Upper lobe of right lung (tissue), 1 donor: Measurements from ENCODE around the gene FSTL5. TPM values are rescaled to one million over a fixed set of nuclear protein-coding genes. Genes with fewer than 3 reads are reported as not detected.
A peak's percentile ranks its signal among the peaks of the same experiment; 100 is the strongest.
"Not testable (repeated sequence)": the region's sequence is repeated elsewhere in the genome, so short reads cannot be mapped to it uniquely, and the experiment has no call there.

Experiments
- ATAC-seq: fragments of 200-7000 bp; cut with Tn5 transposase; one replicate; pipeline ENCODE4 v1.9.1; 2020; ENCODE audit warnings: mild to moderate bottlenecking, moderate library complexity
- DNase-seq: peaks from one replicate; pipeline ENCODE4 v3.0.0-alpha.2; 2020
- H3K27ac ChIP-seq: fragments of 200-600 bp; one replicate; pipeline ENCODE4 v1.8.0; 2022
- H3K27me3 ChIP-seq: fragments of 200-600 bp; one replicate; pipeline ENCODE4 v1.8.0; 2022; ENCODE audit warnings: mild to moderate bottlenecking
- H3K36me3 ChIP-seq: fragments of 200-600 bp; one replicate; pipeline ENCODE4 v1.8.0; 2022
- H3K4me1 ChIP-seq: fragments of 200-600 bp; one replicate; pipeline ENCODE4 v1.8.0; 2022
- H3K4me3 ChIP-seq: fragments of 200-600 bp; one replicate; pipeline ENCODE4 v1.8.0; 2022; ENCODE audit warnings: mild to moderate bottlenecking
- H3K9me3 ChIP-seq: fragments of 200-600 bp; one replicate; pipeline ENCODE4 v1.8.0; 2022
- intact Hi-C: fragments of 100-400 bp; cut with DNase I; formaldehyde crosslinking; loops from one replicate; pipeline ENCODE4 v1.11.0; 2022
- total RNA-seq: library from RNA; stranded (reverse); fragmentation: NEBNext Ultra II Directional; extraction: Animal tissue kit (Norgen Biotek cat#: 25700); gene quantifications from one replicate; pipeline ENCODE4 v1.2.1, GENCODE V29; 2021
- TF ChIP-seq, protein P1 (sequence below): fragments of 200-600 bp; IDR thresholded peaks from one replicate; pipeline ENCODE4 v1.8.0; 2022; ENCODE audit warnings: antibody characterized with exemption
- donor health status: DM: no; HTN: yes; CAD: no; lungs with severe emphysema.

FSTL5 gene
- total RNA-seq, 1 donor from 2014 or later = 0.12 TPM

DNA sequence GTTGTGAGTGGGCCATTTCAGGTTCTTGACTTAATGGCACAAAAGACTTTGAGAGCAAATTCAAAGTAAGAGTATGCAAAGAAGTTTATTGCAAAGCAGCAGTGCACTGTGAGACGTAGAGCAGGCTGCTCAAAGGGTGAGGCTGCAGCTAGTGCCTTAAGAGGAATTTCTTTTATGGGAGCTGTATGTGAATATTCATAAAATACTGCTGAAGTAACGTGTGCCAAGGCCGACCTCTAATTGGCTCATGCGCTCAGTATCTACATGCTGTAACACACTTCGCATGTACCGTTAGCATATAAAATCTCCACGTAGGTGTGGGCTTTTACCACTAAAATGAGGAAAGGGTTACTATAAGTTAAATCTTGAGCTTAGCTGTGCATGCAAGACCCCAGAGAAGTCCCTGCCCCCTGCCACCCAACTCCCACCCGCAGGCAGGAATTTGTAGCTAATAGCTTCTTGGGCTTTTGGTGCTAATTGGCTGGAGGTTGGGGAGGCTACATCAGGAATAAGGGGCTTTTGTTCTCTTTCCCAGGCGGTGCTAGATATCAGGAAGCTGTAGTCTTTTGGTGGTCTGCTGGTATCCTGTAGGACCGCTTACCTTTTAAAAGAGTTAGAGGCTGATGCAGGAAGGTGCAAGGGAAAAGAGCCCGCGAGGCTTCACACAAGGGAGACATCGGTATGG, 47.6 kb downstream of the FSTL5 start:
- H3K27me3 ChIP-seq = no peaks in the 10 kb centered on the region
- intact Hi-C loops = no loop called here
- TF ChIP-seq, protein P1, sequence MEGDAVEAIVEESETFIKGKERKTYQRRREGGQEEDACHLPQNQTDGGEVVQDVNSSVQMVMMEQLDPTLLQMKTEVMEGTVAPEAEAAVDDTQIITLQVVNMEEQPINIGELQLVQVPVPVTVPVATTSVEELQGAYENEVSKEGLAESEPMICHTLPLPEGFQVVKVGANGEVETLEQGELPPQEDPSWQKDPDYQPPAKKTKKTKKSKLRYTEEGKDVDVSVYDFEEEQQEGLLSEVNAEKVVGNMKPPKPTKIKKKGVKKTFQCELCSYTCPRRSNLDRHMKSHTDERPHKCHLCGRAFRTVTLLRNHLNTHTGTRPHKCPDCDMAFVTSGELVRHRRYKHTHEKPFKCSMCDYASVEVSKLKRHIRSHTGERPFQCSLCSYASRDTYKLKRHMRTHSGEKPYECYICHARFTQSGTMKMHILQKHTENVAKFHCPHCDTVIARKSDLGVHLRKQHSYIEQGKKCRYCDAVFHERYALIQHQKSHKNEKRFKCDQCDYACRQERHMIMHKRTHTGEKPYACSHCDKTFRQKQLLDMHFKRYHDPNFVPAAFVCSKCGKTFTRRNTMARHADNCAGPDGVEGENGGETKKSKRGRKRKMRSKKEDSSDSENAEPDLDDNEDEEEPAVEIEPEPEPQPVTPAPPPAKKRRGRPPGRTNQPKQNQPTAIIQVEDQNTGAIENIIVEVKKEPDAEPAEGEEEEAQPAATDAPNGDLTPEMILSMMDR = no peak
- H3K27ac ChIP-seq = no peak overlapping the region
- no peaks in the 10 kb centered on the region for H3K9me3 ChIP-seq
- no peaks in the 10 kb centered on the region for H3K36me3 ChIP-seq
- no peaks in the 10 kb centered on the region for H3K4me1 ChIP-seq
- no peak overlapping the region for H3K4me3 ChIP-seq
- no peak for ATAC-seq
- no peak for DNase-seq

DNA sequence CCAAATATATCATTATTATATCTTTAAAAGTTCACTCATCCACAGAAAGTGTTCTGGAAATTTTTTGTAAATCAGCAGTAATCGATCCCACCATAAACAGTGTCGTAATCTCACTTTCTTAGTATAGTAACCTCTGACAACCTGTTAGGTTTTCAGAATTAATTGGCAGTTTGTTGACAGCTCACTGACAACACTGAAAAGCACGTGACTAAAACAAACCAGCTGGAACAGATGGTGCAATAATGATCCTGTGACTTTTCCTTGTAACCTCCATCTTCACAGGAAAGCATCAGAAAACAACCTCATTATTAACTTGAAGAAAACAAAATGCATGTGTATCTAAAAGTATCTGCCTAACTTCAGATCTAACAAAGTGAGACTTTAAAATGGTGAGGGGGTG, 48.5 kb downstream of the FSTL5 start:
- Histone ChIP-seq H3K36me3 (no peaks in the 10 kb centered on the region), H3K9me3 (no peaks in the 10 kb centered on the region), H3K27me3 (no peaks in the 10 kb centered on the region), H3K27ac (no peak overlapping the region), H3K4me1 (no peaks in the 10 kb centered on the region), H3K4me3 (no peak overlapping the region)
- TF ChIP-seq, protein P1 = no peak
- intact Hi-C loops = no loop called here
- ATAC-seq (no peak), DNase-seq (no peak)

DNA sequence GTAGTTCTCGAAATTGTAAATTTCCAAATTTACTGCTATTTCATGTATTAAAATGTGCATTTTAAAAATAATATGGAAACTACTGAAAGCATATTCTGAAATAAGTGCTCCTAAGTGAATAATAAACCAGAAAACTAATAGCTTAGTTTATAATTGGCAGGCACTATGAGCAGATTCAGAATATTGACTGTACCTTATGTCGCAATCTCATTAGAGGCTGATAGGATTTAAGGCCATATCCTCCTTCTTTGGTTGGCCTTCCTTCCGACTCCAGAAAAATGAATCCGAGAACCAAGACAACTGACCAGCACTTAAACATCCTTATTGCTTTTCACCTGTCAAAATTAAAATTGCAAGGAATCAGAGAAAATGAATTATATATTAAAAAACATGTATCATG, 52.7 kb downstream of the FSTL5 start:
- H3K27me3 ChIP-seq = no peaks in the 10 kb centered on the region
- H3K4me1 ChIP-seq = no peaks in the 10 kb centered on the region
- H3K36me3 ChIP-seq = no peaks in the 10 kb centered on the region
- ATAC-seq = no peak
- intact Hi-C loops = no loop called here
- DNase-seq = no peak
- no peaks in the 10 kb centered on the region for H3K9me3 ChIP-seq
- no peak overlapping the region for H3K4me3 ChIP-seq
- TF ChIP-seq, protein P1 = no peak
- no peak overlapping the region for H3K27ac ChIP-seq

DNA sequence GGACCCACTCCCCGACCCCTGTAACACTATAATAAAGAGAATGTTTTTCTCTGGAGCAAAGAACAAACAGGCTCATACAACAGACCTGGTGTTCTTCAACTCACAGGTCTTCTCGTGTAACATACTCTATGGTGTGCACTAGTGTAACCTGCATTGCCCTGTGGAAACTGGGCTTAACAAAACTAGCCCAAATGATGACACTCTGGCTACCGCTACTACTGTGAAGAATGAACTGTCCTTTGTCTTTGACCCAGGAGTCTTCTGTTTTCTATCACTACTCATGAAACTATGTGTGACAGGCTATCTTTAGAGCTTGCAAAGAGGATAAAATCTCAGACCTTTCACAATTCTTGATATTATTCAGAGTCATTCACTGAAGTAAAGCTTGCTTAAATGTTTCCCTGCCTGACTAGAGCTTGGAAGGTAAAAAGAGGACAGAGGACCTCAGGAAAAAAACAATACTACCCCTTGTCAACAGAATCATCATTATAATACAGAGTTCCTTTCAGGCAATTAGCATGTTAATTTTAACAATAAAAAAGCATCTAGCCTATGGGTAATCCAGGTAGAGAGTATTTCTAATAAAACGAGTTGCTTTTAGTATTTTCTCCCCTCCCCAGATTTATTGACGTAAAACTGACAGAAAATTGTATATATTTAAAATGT, 59.2 kb downstream of the FSTL5 start:
- ATAC-seq = no peak
- H3K36me3 ChIP-seq = no peaks in the 10 kb centered on the region
- no peak for DNase-seq
- no peaks in the 10 kb centered on the region for H3K4me1 ChIP-seq
- intact Hi-C loops = no loop called here
- no peak overlapping the region for H3K27ac ChIP-seq
- TF ChIP-seq, protein P1 = no peak
- peaks cover 3% of the 10 kb centered on the region for H3K9me3 ChIP-seq
- H3K27me3 ChIP-seq = no peaks in the 10 kb centered on the region
- no peak overlapping the region for H3K4me3 ChIP-seq

DNA sequence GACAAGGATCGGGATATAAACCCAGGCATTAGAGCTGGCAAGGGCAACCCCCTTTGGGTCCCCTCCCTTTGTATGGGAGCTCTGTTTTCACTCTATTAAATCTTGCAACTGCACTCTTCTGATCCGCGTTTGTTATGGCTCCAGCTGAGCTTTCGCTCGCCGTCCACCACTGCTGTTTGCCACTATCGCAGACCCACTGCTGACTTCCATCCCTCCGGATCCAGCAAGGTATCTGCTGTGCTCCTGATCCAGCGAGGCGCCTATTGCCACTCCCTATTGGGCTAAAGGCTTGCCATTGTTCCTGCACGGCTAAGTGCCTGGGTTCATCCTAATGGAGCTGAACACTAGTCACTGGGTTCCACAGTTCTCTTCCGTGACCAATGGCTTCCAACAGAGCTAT, 59.9 kb downstream of the FSTL5 start:
- not testable (repeated sequence) for H3K4me3 ChIP-seq, H3K27me3 ChIP-seq
- DNase-seq = peak; percentile 33

DNA sequence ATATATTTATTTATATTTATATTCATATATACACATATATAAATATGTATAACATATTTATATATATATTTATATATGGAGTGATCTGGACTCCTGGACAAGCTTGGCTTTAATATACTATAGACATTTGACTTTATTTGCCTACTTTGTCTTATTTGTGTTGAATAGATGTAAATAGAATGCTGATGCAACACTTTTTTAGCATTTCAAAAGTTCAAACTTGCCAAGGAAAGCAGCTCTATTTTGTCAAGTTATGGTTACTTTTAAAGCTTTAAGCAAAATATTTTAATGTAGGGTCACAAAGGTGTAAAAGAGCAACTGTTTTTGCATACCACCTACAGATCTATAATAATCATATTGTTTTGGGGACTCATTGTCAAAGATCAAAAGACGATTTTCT, 61.1 kb downstream of the FSTL5 start:
- H3K4me3 ChIP-seq = no peak overlapping the region
- no peaks in the 10 kb centered on the region for H3K27me3 ChIP-seq
- H3K36me3 ChIP-seq = no peaks in the 10 kb centered on the region
- no peak for ATAC-seq
- H3K27ac ChIP-seq = no peak overlapping the region
- intact Hi-C loops = no loop called here
- DNase-seq = no peak
- H3K9me3 ChIP-seq = peaks cover 3% of the 10 kb centered on the region
- TF ChIP-seq, protein P1 = no peak
- no peaks in the 10 kb centered on the region for H3K4me1 ChIP-seq

More for the DNA sequence above, 59.9 kb downstream of the FSTL5 start:
- H3K36me3 ChIP-seq, ATAC-seq, H3K4me1 ChIP-seq, H3K9me3 ChIP-seq, H3K27ac ChIP-seq, intact Hi-C loops: not testable (repeated sequence)
